Right lobe of liver (tissue), 4 donors: ENCODE measurements around the gene NRIP1.

ENCODE experiments used
- CTCF ChIP-seq, 4 donors: fragments of 200-600 bp in 3 of 4; fragments of 450-650 bp in 1 of 4; IDR thresholded peaks; one replicate each; pipeline versions ENCODE4 v1.5.1 to v1.8.0; 2016 to 2022; ENCODE audit warnings: antibody characterized with exemption in 4 of 4, mild to moderate bottlenecking in 2 of 4
- POLR2A ChIP-seq: fragments of 450-650 bp; IDR thresholded peaks from one replicate; pipeline ENCODE4 v1.6.1; 2017; ENCODE audit warnings: antibody characterized with exemption, mild to moderate bottlenecking
- donor health status: DM: no; HTN: no; CAD: no.
- donor health status: DM: no; HTN: no; CAD: no.
- donor health status: DM: no; HTN: yes; CAD: no.

- TF ChIP-seq CTCF (IDR thresholded peaks at IDR 0.05) (no peak), POLR2A (no peak)
These were observed 25.6 kb upstream of the NRIP1 start for GRCh38 chr21:15090390-15090789.
